Skeletal muscle satellite cell (primary cell): ENCODE results near the gene ZDHHC7.

ENCODE experiments used
- H3K27me3 ChIP-seq: 2 replicates; pipeline ENCODE4 v1.7.0; 2013; ENCODE audit warnings: low read length; ENCODE audit not compliant: control insufficient read depth, insufficient read depth
- H3K36me3 ChIP-seq: 2 replicates; pipeline ENCODE4 v1.7.0; 2013; ENCODE audit warnings: mild to moderate bottlenecking, control low read depth, low read length; ENCODE audit not compliant: insufficient read depth
- H3K4me1 ChIP-seq: 2 replicates; pipeline ENCODE4 v1.7.0; 2013; ENCODE audit warnings: low read length; ENCODE audit not compliant: control insufficient read depth, insufficient read depth
- H3K4me2 ChIP-seq: 2 replicates; pipeline ENCODE4 v1.7.0; 2013; ENCODE audit warnings: mild to moderate bottlenecking, low read length
- H3K4me3 ChIP-seq: 2 replicates; pipeline ENCODE4 v1.7.0; 2013; ENCODE audit warnings: low read length
- H3K9ac ChIP-seq: 2 replicates; pipeline ENCODE4 v1.7.0; 2013; ENCODE audit warnings: mild to moderate bottlenecking, low read depth, low read length, moderate library complexity
- H3K9me3 ChIP-seq: replicated peaks from 2 replicates; pipeline ENCODE4 v1.7.0; 2013; ENCODE audit warnings: mild to moderate bottlenecking, control low read depth, low read length

ZDHHC7 gene

DNA sequence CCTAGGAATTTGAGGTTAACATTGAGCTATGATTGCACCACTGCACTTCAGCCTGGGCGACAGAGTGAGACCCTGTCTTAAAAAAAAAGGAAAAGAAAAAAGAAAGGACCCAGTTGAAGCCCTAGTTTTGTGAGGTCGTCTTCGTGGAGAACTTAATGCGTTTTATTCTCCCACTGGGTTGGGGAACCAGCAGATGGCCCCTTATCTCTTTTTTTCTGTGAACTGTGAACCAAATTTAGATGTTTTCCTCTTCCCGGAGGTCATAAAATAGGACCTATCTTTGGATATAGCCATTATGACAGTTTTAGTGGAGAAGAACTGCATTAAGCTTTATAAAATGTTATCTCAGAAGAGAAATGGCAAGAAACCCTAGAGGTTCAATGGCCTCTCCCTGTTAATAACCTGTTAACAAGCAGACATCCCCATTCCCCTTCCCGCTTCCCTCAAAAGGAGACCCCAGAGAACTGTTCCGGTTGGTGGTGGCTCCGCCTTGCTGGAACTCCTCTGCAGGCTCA is 39.8 kb upstream of the ZDHHC7 start:
- Histone ChIP-seq H3K4me1 (peaks cover 31% of the 10 kb centered on the region), H3K9ac (no peak overlapping the region), H3K4me2 (peak overlapping the region; percentile 44), H3K36me3 (no peaks in the 10 kb centered on the region), H3K4me3 (no peak overlapping the region), H3K27me3 (no peaks in the 10 kb centered on the region), H3K9me3 (no peaks in the 10 kb centered on the region)

DNA sequence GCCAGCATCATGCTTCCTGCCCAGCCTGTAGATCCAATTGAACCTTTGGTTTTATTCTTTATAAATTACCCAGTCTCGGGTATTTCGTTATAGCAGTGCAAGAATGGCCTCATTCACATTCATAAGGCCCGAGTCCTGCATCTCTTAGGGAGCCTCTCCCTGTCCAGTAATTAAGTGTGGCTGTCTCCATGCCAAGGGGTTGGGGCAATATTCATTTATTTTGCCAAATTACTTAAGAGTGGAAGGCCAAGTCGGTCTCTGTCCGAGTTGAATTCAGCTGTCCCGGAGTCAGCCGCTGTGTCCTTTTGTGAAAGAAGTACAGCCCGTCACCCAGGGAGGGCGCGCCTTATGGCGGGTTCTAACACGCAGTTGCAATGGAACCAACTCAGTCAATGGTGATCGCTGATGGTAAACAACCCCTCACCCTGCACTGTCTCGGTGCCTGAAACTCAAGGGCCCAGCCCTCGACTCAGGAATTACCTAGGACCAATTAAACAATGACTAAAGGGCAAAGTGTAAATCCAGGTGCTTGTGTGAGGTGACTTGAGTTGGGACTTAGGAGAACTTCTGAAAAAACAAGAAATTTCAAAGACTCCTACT is 38.5 kb upstream of the ZDHHC7 start:
- Histone ChIP-seq H3K4me2 (no peak overlapping the region), H3K4me1 (peaks cover 18% of the 10 kb centered on the region), H3K27me3 (no peaks in the 10 kb centered on the region), H3K9me3 (no peaks in the 10 kb centered on the region), H3K4me3 (no peak overlapping the region), H3K36me3 (no peaks in the 10 kb centered on the region), H3K9ac (no peak overlapping the region)

DNA sequence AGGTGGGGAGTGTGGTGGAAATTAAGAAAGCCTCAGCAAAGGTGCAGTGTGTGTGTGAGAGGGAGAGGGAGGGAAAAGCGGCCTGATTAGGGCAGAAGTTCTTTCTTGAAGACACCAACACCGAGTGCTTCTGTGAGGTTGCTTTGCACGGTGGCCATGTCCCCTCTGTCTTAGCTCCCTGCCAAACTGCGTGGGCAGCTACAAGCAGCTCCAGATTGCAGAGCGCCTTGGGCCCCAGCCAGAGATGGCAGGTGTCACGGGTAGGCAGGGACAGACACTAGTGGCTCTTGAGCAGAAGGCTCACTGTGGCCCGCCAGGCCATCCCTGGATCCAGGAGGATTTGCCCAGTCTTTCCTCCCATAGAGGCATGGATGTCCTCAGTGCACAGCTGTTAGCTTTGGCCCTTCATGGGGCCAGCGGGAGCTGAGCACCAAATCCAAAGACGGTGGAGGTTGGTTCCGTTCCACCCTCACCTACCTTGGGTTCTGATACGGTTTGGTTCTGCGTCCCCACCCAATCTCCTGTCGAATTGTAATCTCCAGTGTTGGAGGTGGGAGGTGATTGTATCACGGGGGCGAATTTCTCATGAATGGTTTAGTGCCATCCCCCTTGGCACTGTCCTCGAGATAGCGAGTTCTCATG is 37.7 kb upstream of the ZDHHC7 start:
- Histone ChIP-seq H3K36me3 (no peaks in the 10 kb centered on the region), H3K9me3 (no peaks in the 10 kb centered on the region), H3K27me3 (no peaks in the 10 kb centered on the region), H3K4me1 (peaks cover 14% of the 10 kb centered on the region), H3K4me2 (no peak overlapping the region), H3K9ac (no peak overlapping the region), H3K4me3 (no peak overlapping the region)

DNA sequence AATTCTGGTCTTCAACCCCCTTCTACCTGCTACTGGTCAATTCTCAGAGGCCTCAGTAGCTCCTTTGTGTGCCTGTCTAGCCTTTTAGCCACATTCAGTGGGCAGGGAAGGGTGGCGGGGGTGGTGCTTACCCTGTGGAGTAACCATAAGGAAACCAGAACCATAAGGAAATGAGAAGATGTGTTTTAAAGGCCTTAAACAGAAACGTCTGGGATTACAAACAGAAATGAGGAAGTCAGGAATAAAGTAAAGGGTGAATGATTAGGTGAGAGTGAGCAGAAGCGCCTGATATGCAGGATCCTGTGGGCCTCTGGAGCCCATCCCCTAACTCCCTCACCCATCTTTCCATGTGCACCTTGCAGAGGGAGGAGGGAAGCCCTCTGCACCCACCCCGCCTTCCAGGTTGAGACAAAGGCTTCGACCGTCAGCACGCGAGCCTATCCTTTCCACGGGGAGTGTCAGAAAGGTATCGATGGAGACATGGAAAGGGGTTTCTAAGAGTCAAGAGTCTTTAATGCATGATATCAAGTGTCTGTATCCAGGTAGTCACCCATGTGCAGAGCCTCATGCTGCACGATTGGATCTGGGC is 36.6 kb upstream of the ZDHHC7 start:
- no peak overlapping the region for H3K9ac ChIP-seq
- no peak overlapping the region for H3K4me3 ChIP-seq
- H3K4me2 ChIP-seq: no peak overlapping the region
- H3K4me1 ChIP-seq: peaks cover 14% of the 10 kb centered on the region
- H3K9me3 ChIP-seq: no peaks in the 10 kb centered on the region
- no peaks in the 10 kb centered on the region for H3K27me3 ChIP-seq
- no peaks in the 10 kb centered on the region for H3K36me3 ChIP-seq

DNA sequence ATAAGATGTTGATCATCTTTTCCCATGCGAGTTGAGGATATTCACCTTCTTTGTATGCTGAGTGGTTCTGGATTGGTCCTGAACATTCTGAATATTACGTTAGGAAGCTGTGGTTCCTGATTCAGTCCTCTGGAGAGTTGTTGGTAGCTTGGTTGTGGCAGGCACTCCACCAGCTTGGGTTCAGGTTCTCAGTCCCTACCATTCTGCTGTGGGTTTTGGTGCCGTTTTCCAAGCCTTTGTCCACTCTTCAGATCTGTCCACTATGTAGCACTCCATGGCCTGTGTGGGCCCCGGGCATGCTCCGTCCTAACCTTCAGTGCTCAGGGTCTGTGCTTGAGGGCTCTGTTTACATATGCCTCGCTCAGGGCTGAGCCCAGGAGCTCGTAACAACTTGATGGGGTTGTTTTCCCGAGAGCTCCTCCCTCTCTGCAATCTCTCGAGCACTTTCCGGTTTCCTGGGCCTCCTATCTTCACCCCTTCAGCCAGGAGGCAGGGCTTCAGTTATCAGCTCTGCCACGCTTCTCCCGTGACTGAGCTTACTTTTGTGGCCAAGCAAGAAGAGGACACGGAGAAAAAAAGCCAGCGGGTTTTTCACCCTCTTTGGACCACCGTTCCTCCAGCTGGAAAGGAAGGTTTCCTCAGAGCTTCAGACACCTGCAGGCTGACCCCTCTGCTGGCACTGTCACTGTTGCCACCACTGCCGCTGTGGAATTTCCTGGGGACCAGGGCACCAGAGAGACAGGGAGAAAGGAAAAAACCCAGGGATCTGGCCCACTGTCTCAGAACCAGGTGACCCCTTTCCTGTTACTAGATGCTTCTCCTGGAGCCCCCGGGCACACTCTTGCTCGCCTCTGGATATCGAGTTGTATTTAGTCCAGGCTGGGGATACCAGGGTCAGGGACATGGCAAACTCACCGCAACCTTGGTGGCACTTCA is 35.9 kb upstream of the ZDHHC7 start:
- H3K4me3 ChIP-seq: no peak overlapping the region
- H3K4me2 ChIP-seq: no peak overlapping the region
- H3K9ac ChIP-seq: no peak overlapping the region
- H3K36me3 ChIP-seq: no peaks in the 10 kb centered on the region
- H3K27me3 ChIP-seq: peaks cover 4% of the 10 kb centered on the region
- no peaks in the 10 kb centered on the region for H3K9me3 ChIP-seq
- H3K4me1 ChIP-seq: peaks cover 12% of the 10 kb centered on the region

DNA sequence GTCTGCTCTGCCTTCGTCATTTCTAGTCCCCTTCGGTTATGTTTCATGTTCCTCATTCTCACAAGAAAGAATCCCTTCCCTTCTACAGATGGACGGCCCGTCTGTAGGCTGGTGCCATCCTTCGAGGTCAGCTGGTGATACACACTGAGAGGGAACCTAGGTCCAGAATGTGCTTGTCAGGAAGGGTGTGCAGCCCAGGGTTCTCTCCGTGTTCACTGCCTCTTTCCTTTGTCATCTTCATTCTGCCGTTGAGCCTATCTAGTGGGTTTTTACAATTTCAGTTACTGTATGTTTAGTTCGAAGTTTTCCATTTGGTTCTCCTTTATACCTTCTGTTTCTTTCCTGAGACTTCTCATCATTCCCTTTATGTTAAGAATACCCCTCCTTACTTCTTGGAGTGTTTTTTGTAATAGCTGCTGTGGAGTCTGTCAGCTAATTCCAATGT is 35.2 kb upstream of the ZDHHC7 start:
- no peaks in the 10 kb centered on the region for H3K36me3 ChIP-seq
- no peak overlapping the region for H3K4me3 ChIP-seq
- H3K9ac ChIP-seq: no peak overlapping the region
- peaks cover 11% of the 10 kb centered on the region for H3K27me3 ChIP-seq
- no peak overlapping the region for H3K4me2 ChIP-seq
- no peaks in the 10 kb centered on the region for H3K9me3 ChIP-seq
- H3K4me1 ChIP-seq: peaks cover 13% of the 10 kb centered on the region

DNA sequence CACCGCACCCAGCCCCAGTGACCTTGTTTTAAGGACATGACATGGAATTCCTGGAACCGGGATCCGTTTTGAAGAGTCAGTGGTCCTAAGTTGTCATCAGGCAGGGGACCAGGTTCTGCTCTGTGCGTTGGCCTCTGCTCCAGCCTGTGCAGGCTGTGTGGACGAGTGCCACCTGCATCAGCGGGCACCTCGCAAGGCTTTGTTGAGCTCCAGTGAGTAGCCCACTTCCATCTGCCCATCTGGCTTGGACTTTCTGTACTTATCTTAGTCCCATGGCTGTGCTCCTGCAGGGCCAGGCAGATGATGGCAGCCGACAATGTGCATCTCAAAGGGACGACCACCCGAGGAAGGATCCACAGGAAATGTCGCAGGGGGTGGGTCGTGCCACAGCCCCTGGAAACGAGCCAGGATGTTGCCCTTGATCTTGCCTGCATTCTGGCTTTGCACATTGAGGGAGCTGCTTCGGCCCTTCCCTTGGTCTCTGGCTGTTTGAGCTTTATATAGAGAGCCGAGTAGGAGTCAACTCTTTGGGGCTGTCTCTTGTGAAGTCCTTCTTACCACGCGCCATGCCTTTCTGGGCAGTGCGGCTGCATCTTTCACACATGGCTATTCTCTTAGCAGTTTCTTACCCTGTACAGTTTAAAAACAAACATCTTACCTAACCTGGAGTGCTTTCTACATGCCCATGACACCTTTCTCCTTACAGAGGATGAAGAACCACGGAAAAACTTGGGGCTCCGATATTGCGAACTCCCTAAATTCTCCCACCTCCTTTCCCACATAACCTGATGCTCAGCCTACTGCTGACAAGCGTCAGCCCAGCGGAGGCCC is 34.5 kb upstream of the ZDHHC7 start:
- H3K27me3 ChIP-seq: peaks cover 18% of the 10 kb centered on the region
- no peaks in the 10 kb centered on the region for H3K9me3 ChIP-seq
- H3K9ac ChIP-seq: no peak overlapping the region
- H3K4me1 ChIP-seq: peaks cover 12% of the 10 kb centered on the region
- no peak overlapping the region for H3K4me2 ChIP-seq
- H3K4me3 ChIP-seq: no peak overlapping the region
- no peaks in the 10 kb centered on the region for H3K36me3 ChIP-seq

DNA sequence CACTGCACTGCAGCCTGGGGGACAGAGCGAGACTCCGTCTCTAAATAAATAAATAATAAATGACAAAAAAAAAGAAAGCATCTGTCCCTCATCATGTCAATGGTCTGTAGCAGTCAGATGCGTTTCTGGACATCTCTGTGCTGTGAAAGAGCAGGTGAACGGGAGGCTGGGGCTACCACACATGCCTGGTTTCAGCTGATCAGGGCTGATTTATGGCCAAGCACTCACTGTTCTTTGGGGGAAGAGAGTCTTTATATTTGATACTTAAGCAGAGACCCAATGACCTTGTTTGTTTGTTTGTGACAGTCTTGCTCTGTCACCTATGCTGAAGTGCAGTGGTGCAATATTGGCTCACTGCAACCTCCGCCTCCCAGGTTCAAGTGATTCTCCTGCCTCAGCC is 33.7 kb upstream of the ZDHHC7 start:
- H3K9me3 ChIP-seq: no peaks in the 10 kb centered on the region
- peaks cover 6% of the 10 kb centered on the region for H3K4me1 ChIP-seq
- H3K9ac ChIP-seq: no peak overlapping the region
- H3K4me3 ChIP-seq: no peak overlapping the region
- H3K36me3 ChIP-seq: no peaks in the 10 kb centered on the region
- peaks cover 19% of the 10 kb centered on the region for H3K27me3 ChIP-seq
- H3K4me2 ChIP-seq: no peak overlapping the region

DNA sequence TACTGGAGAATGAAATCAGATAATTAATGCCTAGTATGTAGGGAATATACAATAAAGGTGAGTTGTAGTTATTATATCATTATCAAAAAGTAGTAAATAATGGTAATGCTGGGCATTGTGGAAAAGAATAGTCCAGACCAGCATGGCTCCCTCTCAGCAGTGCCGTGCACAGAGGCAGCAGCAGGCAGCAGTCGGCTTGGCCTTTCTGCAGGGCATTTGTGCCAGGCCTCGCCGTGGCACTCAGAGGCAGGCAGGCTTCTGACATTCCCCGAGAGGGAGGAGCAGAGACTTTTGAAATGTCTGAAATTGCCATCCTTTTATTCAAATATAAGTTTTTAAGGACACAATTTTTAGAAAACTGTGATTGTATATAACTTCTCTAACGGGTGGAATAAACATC is 31.3 kb upstream of the ZDHHC7 start:
- H3K36me3 ChIP-seq: no peaks in the 10 kb centered on the region
- peaks cover 19% of the 10 kb centered on the region for H3K27me3 ChIP-seq
- peaks cover 8% of the 10 kb centered on the region for H3K4me1 ChIP-seq
- H3K9me3 ChIP-seq: no peaks in the 10 kb centered on the region
- H3K9ac ChIP-seq: no peak overlapping the region
- H3K4me3 ChIP-seq: no peak overlapping the region
- no peak overlapping the region for H3K4me2 ChIP-seq

DNA sequence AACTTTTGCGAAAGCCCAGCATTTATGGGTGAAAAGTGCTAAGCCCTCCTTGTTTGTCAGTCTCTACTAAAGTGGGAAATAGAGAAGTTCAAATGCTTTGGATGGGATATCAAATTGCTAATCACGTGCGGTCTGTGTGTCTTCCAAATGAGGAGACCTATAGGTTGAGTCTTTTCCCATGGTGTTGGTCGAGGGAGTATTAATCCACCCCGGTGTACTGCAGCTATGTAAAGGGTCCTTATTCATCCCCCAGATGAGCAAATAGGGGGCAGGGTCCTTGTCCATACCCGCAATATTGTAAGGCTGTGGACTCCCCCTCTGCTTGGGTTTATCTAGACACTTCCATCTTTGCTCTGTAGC is 30.8 kb upstream of the ZDHHC7 start:
- Histone ChIP-seq H3K4me3 (no peak overlapping the region), H3K9me3 (no peaks in the 10 kb centered on the region), H3K27me3 (peaks cover 19% of the 10 kb centered on the region), H3K4me2 (no peak overlapping the region), H3K36me3 (no peaks in the 10 kb centered on the region), H3K9ac (no peak overlapping the region), H3K4me1 (peaks cover 13% of the 10 kb centered on the region)
